NCI-H1436 treated with DMSO at 0.1 percent for 48 hours (cell line): ENCODE data around the gene ZNF814.
"Not testable (repeated sequence)": the region's sequence is repeated elsewhere in the genome, so short reads cannot be mapped to it uniquely, and the experiment has no call there.

ENCODE experiments used
- DNase-seq: peaks from one replicate; lab custom pipeline; 2025; lab: John Stamatoyannopoulos, UW

The ZNF814 gene

GRCh38 chr19:57854117-57854516, 34.7 kb downstream of the ZNF814 start:
- DNase-seq: not testable (repeated sequence)

- DNase-seq: not testable (repeated sequence)
Measured at GRCh38 chr19:57851812-57852603, 36.8 kb downstream of the ZNF814 start.

- DNase-seq: no peak
Measured at GRCh38 chr19:57850553-57851017, 38.3 kb downstream of the ZNF814 start.

GRCh38 chr19:57849666-57850473, 39.0 kb downstream of the ZNF814 start, which contains the start of gene ZNF587:
Gene ZNF587, plus strand, starts transcription at chr19:57849859. Its CDS starts 180 bp downstream, at chr19:57850039.
- DNase-seq: not testable (repeated sequence)

DNA sequence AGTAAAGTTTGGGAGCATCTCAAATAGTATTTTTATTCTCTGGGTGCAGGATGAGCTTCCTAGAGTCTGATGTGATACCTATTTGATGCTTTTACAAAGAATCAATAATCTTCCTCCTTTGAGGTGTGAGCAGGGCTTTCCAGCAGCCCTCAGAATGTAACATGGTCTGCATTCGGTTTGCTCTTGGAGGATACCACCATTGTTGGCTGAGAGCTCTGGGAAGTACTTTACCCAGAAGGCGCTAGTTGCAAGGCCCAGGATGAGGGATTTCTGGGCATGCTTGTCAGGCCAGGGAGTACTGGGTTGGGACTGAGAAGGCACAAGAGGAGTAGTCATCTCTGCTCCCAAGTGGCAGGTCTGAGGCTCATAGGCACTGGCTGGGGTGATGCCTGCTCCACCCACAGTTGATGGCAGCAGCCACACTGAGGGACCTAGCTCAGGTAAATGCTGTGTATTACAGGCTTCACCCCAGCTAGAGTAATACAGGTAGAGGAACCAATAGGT, 39.6 kb downstream of the ZNF814 start:
- not testable (repeated sequence) for DNase-seq

GRCh38 chr19:57847164-57847563, 41.7 kb downstream of the ZNF814 start:
- DNase-seq: not testable (repeated sequence)

DNA sequence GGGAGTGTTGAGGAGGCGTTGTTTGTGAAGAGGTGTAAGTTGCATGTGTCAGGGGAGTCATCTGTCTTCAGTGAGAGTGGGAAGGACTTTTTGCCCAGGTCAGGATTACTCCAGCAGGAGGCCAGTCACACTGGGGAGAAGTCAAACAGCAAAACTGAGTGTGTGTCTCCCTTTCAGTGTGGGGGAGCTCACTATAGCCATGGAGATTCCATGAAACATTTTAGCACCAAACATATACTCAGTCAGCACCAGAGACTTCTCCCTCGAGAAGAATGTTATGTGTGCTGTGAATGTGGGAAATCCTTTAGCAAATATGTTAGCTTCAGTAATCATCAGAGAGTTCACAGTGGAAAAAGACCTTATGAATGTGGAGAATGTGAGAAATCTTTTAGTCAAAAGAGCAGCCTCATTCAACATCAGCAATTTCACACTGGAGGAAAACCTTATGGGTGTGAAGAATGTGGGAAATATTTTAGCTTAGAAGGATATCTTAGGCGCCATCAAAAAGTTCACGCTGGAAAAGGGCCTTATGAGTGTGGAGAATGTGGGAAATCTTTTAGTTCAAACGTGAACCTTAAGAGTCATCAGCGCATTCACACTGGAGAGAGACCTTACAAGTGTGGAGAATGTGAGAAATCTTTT, 47.6 kb downstream of the ZNF814 start:
- DNase-seq: no peak

GRCh38 chr19:57838622-57839191, 50.1 kb downstream of the ZNF814 start:
- not testable (repeated sequence) for DNase-seq

GRCh38 chr19:57836991-57837390, 51.8 kb downstream of the ZNF814 start:
- not testable (repeated sequence) for DNase-seq

GRCh38 chr19:57830071-57830602, 58.7 kb downstream of the ZNF814 start, which contains the start of gene ZNF587B:
Gene ZNF587B, plus strand, starts transcription at chr19:57830299. Its CDS starts 230 bp downstream, at chr19:57830529.
- no peak for DNase-seq

- no peak for DNase-seq
Measured at GRCh38 chr19:57829316-57829715, 59.5 kb downstream of the ZNF814 start.

- DNase-seq: no peak
Measured at GRCh38 chr19:57825511-57825910, 63.3 kb downstream of the ZNF814 start.

GRCh38 chr19:57823608-57824007, 65.2 kb downstream of the ZNF814 start:
- not testable (repeated sequence) for DNase-seq

GRCh38 chr19:57823155-57823554, 65.7 kb downstream of the ZNF814 start:
- not testable (repeated sequence) for DNase-seq

GRCh38 chr19:57821501-57821900, 67.3 kb downstream of the ZNF814 start:
- not testable (repeated sequence) for DNase-seq

- DNase-seq: not testable (repeated sequence)
Measured at GRCh38 chr19:57821095-57821494, 67.7 kb downstream of the ZNF814 start.

GRCh38 chr19:57820599-57820998, 68.2 kb downstream of the ZNF814 start:
- DNase-seq: no peak

GRCh38 chr19:57819475-57820148, 69.2 kb downstream of the ZNF814 start:
- DNase-seq: peak; percentile 92

- DNase-seq: no peak
Measured at GRCh38 chr19:57818378-57818777, 70.5 kb downstream of the ZNF814 start.

DNA sequence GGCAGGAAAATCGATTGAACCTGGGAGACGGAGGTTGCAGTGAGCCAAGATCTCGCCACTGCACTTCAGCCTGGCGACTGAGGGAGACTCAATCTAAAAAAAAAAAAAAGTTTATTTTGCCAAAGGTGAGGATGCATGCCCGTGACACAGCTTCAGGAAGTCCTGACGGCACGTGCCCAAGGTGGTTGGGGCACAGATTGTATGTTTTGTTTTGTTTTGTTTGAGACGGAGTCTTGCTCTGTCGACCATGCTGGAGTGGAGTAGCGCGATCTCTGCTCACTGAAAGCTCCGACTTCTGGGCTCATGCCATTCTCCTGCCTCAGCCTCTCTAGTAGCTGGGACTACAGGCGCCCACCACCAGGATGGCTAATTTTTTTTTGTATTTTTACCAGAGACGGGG, 70.9 kb downstream of the ZNF814 start:
- DNase-seq: no peak

GRCh38 chr19:57816652-57817051, 72.2 kb downstream of the ZNF814 start:
- no peak for DNase-seq
